ENCODE data around the gene CD81. TPM values are rescaled to one million over a fixed set of nuclear protein-coding genes. Genes with fewer than 3 reads are reported as not detected.

The CD81 gene, protein sequence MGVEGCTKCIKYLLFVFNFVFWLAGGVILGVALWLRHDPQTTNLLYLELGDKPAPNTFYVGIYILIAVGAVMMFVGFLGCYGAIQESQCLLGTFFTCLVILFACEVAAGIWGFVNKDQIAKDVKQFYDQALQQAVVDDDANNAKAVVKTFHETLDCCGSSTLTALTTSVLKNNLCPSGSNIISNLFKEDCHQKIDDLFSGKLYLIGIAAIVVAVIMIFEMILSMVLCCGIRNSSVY
- 212 and 264 TPM in 2 replicates for total RNA-seq
- 409 and 444 TPM in 2 replicates for polyA plus RNA-seq

DNA sequence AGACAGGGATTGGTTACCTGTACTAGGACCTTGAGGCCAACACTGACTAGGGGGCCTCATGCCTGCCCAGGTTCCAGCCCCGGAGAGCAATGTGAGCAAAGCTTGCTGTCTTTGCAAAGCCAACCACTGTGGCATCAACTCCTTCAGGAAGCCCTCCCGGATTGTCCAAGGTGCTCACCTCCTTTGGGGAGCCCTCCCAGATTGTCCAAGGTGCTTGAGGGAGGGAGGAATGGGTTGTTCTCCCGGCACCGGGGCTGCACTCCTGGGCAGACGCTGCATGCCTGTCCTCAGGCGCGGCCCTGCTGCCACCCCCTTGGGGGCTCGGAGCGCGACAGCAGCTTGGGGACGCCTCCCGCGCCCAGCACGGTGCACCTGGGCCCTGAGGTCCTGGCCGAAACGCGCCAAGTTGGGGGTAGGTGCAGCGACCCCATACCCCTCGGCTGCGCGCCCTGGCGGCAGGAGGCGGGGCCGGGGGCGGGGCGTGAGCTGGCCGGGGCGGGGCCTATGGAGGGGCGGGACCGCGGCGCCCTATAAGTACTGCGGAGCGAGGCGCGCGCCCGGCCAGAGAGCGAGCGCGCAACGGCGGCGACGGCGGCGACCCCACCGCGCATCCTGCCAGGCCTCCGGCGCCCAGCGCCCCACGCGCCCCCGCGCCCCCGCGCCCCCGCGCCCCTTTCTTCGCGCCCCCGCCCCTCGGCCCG is at the start of gene CD81:
Gene CD81 (plus strand): TSS at position 560 of the 701 bp plus-strand sequence. CDS start 240 bp downstream, outside the sequence.
- H3K4me1 ChIP-seq (ENCODE audit: low read depth), result peaks cover 16% of the 10 kb centered on the region
- peak within 1 kb of the TSS; percentile 100 for H3K4me3 ChIP-seq
- no peaks in the 10 kb centered on the region for H3K27me3 ChIP-seq
- H3K9me3 ChIP-seq (ENCODE audit: low read depth), result no peaks in the 10 kb centered on the region
- TF ChIP-seq, protein P1, sequence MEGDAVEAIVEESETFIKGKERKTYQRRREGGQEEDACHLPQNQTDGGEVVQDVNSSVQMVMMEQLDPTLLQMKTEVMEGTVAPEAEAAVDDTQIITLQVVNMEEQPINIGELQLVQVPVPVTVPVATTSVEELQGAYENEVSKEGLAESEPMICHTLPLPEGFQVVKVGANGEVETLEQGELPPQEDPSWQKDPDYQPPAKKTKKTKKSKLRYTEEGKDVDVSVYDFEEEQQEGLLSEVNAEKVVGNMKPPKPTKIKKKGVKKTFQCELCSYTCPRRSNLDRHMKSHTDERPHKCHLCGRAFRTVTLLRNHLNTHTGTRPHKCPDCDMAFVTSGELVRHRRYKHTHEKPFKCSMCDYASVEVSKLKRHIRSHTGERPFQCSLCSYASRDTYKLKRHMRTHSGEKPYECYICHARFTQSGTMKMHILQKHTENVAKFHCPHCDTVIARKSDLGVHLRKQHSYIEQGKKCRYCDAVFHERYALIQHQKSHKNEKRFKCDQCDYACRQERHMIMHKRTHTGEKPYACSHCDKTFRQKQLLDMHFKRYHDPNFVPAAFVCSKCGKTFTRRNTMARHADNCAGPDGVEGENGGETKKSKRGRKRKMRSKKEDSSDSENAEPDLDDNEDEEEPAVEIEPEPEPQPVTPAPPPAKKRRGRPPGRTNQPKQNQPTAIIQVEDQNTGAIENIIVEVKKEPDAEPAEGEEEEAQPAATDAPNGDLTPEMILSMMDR (IDR thresholded peaks at IDR 0.05; ENCODE audit: low read depth, low read length), result no peak
- H3K27ac ChIP-seq, result peak within 1 kb of the TSS; percentile 69
- no peaks in the 10 kb centered on the region for H3K36me3 ChIP-seq
- peak; percentile 53 to 75 for DNase-seq (ENCODE audit: low read depth in 1 of 2, low spot score in 1 of 2)

DNA sequence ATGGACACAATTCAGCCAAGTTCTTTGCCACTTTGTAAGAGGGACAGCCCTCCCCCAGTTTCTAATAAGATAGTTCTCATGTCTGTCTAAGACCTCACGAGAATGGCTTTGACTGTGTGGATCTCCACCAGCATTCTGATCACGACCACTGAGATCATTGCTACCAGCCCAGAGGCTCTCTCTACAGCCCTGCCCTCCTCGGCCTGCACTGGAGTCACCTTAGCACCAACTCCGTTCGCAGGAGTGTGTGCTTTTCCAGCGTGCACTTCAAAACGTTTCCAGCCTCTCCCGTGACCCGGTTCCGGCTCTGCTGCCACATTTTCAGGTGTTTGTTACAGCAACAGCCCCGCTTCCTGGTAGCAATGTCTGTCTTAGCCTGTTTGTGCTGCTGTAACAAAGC is 49.1 kb upstream of the CD81 start:
- H3K27me3 ChIP-seq, result no peaks in the 10 kb centered on the region
- no peak overlapping the region for H3K4me3 ChIP-seq
- H3K36me3 ChIP-seq, result no peaks in the 10 kb centered on the region
- H3K4me1 ChIP-seq (ENCODE audit: low read depth), result no peaks in the 10 kb centered on the region
- no peak for DNase-seq (ENCODE audit: low read depth in 1 of 2, low spot score in 1 of 2)
- no peaks in the 10 kb centered on the region for H3K9me3 ChIP-seq (ENCODE audit: low read depth)
- H3K27ac ChIP-seq, result no peak overlapping the region
- TF ChIP-seq, protein P1 (IDR thresholded peaks at IDR 0.05; ENCODE audit: low read depth, low read length), result no peak

DNA sequence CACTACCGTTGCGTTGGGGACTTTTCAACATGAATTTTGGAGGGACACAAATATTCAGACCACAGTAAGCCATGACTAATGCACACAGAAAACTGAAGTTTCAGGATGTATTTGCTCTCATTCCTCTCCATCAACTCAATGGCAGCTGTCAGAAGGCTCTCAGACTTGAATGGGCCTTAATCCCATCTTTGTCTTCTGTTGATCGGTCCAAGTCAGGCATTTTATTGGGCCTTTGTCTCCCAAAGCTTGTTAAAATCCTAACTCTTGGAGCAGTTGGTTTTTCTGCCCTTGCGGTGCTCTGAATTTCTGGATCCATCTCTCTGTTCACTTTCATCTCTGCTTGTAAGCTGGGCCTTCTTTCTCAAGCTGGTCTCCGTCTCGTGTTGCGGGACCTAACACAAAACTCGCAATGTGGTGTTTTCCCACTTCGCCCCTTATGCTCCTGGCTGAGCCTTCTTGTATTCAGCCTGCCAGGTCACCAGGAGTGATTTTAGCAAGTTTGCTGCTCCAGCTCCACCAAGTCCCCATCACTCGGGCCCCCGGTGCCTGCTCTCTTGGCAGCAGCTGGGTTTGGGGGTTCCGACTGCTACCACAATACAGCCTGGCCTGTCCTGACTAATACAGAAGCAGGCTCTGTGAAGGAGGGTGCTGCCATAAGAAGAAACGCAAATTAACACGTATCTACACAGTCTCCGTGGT is 48.3 kb upstream of the CD81 start:
- no peak for DNase-seq (ENCODE audit: low read depth in 1 of 2, low spot score in 1 of 2)
- Histone ChIP-seq H3K9me3 (ENCODE audit: low read depth) (no peaks in the 10 kb centered on the region), H3K4me3 (no peak overlapping the region), H3K27me3 (no peaks in the 10 kb centered on the region), H3K27ac (no peak overlapping the region), H3K4me1 (ENCODE audit: low read depth) (no peaks in the 10 kb centered on the region), H3K36me3 (no peaks in the 10 kb centered on the region)
- TF ChIP-seq, protein P1 (IDR thresholded peaks at IDR 0.05; ENCODE audit: low read depth, low read length), result no peak

DNA sequence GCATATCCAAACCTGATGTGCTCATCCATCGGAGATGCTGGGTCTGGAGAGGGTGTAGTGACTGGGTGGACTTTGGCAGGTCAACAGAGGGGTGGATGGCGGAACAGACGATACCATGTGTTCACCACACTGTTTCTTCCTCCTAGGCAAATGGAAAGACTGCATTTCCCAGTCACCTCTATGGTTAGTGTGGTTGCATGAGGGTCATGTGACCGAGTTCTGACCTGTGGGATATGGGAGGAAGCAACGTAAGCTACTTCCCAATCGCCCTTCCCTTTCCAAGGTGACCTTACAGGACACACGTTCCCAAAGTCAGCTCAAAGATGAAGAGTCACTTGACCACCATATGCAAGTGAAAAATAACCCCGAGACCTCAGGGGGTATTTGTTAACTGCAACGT is 47.6 kb upstream of the CD81 start:
- no peaks in the 10 kb centered on the region for H3K27me3 ChIP-seq
- no peaks in the 10 kb centered on the region for H3K4me1 ChIP-seq (ENCODE audit: low read depth)
- H3K9me3 ChIP-seq (ENCODE audit: low read depth), result no peaks in the 10 kb centered on the region
- TF ChIP-seq, protein P1 (IDR thresholded peaks at IDR 0.05; ENCODE audit: low read depth, low read length), result no peak
- H3K27ac ChIP-seq, result no peak overlapping the region
- H3K4me3 ChIP-seq, result no peak overlapping the region
- DNase-seq (ENCODE audit: low read depth in 1 of 2, low spot score in 1 of 2), result no peak
- H3K36me3 ChIP-seq, result no peaks in the 10 kb centered on the region

DNA sequence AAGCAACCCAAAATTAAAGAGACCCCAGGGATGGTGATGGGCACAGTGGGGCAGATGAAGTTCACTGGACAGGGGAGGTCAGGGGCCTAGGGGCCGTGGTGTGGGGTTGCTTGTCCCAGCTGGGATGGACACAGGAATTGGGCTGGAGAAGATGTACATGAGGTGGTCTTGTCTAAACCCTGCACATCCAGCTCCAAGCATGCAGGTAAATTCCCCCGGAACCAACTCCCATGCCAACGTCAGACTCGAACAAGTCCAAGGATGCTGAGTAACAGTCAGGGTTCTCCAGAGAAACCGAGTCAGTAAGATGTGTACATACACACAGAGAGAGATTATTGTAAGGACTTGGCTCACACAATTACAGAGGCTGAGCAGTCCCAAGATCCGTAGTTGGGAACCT is 46.4 kb upstream of the CD81 start:
- Histone ChIP-seq H3K36me3 (no peaks in the 10 kb centered on the region), H3K4me3 (no peak overlapping the region), H3K27ac (no peak overlapping the region), H3K4me1 (ENCODE audit: low read depth) (no peaks in the 10 kb centered on the region), H3K9me3 (ENCODE audit: low read depth) (no peaks in the 10 kb centered on the region), H3K27me3 (no peaks in the 10 kb centered on the region)
- no peak for DNase-seq (ENCODE audit: low read depth in 1 of 2, low spot score in 1 of 2)
- TF ChIP-seq, protein P1 (IDR thresholded peaks at IDR 0.05; ENCODE audit: low read depth, low read length), result no peak

Data from cardiac muscle cell (in vitro differentiated cells and primary cell).